ENCODE results near the gene GAL.

DNA sequence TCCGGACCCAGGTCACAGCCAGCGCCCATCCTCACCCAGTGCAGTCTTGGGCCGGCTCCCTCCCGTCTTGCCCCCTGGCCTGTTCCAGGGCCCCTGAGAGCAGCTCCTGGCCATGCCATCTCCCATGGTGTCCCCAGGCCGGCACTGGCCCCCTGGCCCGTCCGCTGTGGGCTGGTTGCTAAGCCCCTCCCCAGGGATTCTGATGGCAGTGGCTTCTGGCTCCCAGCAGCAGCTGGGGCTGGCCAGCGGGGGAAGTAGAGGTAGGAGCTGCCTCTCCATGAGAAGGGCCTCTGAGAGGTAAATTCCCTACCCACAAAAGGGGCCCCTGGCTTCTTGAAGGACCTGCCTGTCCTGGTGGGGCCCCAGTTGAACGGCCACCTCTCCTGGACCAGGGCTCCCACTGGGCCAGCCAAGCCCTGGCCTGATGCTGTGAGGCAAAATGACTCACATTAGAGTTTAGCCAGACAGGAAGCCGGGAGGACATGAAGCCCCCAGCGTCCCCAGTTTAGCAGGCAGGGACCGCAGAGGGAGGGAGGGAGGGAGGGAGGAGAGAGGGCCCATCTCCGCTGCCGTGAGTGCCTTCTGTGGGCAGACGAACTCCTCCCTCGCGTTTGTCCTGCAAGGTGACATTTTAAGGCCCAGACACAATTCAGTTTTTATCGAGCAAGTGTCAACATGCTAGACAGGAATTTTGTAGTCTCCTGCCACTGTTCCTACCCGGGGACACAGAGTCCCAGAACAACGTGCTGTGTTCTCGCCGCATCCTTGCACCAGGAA, 32.9 kb upstream of the GAL start:
- no peak for TF ChIP-seq POLR2AphosphoS5 (IDR thresholded peaks at IDR 0.05)
- no peak for TF ChIP-seq POLR2A (IDR thresholded peaks at IDR 0.05)

All from suprapubic skin (tissue), 4 donors.